ACHN (cell line): ENCODE measurements around the gene PDP2.

Experiments
- DNase-seq: peaks from one replicate; pipeline ENCODE4 v3.0.0-alpha.2; 2015
- in situ Hi-C: cut with HindIII; loops from 2 replicates; pipeline ENCODE4 v1.10.0; 2017; ENCODE audit warnings: low sequenced_read_pairs, low pct_ligation_motif_present, low pct_unique_long_range_greater_than_20kb

The PDP2 gene

GRCh38 chr16:66880288-66881013 lies at the start of gene PDP2:
PDP2 (plus strand) TSS chr16:66880515; CDS start chr16:66884285, 3,770 bp downstream.
- in situ Hi-C loops, result no loop called here
- DNase-seq, result peak; percentile 98

GRCh38 chr16:66832190-66832589 lies 48.1 kb upstream of the PDP2 start:
- DNase-seq, result no peak
- in situ Hi-C loops, result no loop called here

- in situ Hi-C loops, result no loop called here
- no peak for DNase-seq
These were observed 47.5 kb upstream of the PDP2 start for GRCh38 chr16:66832661-66833305.

- DNase-seq, result no peak
- in situ Hi-C loops, result no loop called here
These were observed 45.6 kb upstream of the PDP2 start for GRCh38 chr16:66834746-66835145.

- in situ Hi-C loops, result no loop called here
- no peak for DNase-seq
These were observed 39.4 kb upstream of the PDP2 start for GRCh38 chr16:66840883-66841282.

GRCh38 chr16:66841366-66841765 lies 38.9 kb upstream of the PDP2 start:
- in situ Hi-C loops, result no loop called here
- DNase-seq, result no peak

GRCh38 chr16:66842765-66843164 lies 37.5 kb upstream of the PDP2 start:
- in situ Hi-C loops, result no loop called here
- DNase-seq, result no peak

- in situ Hi-C loops, result no loop called here
- no peak for DNase-seq
These were observed 37.1 kb upstream of the PDP2 start for GRCh38 chr16:66843191-66843590.

- DNase-seq, result no peak
- in situ Hi-C loops, result no loop called here
These were observed 36.3 kb upstream of the PDP2 start for GRCh38 chr16:66844009-66844341.

GRCh38 chr16:66844342-66845079 lies 35.8 kb upstream of the PDP2 start, which contains the start of gene CA7:
CA7 (plus strand) TSS chr16:66844414; CDS start chr16:66844488, 74 bp downstream.
- in situ Hi-C loops, result no loop called here
- DNase-seq, result no peak

- in situ Hi-C loops, result no loop called here
- DNase-seq, result no peak
These were observed 35.3 kb upstream of the PDP2 start for GRCh38 chr16:66845080-66845410.

- in situ Hi-C loops, result no loop called here
- peak; percentile 25 for DNase-seq
These were observed 34.5 kb upstream of the PDP2 start for GRCh38 chr16:66845791-66846221.

- no peak for DNase-seq
- in situ Hi-C loops, result no loop called here
These were observed 34.0 kb upstream of the PDP2 start for GRCh38 chr16:66846266-66846665.

GRCh38 chr16:66846831-66847230 lies 33.5 kb upstream of the PDP2 start:
- in situ Hi-C loops, result no loop called here
- DNase-seq, result no peak

GRCh38 chr16:66847533-66848067 lies 32.7 kb upstream of the PDP2 start:
- DNase-seq, result no peak

GRCh38 chr16:66848172-66848571 lies 32.1 kb upstream of the PDP2 start:
- in situ Hi-C loops, result no loop called here
- no peak for DNase-seq

More at GRCh38 chr16:66847533-66848067, 32.7 kb upstream of the PDP2 start:
- in situ Hi-C loops, result no loop called here

- no peak for DNase-seq
- in situ Hi-C loops, result no loop called here
These were observed 31.3 kb upstream of the PDP2 start for GRCh38 chr16:66849021-66849420.

GRCh38 chr16:66849549-66849948 lies 30.8 kb upstream of the PDP2 start:
- DNase-seq, result no peak
- in situ Hi-C loops, result no loop called here

GRCh38 chr16:66850115-66850815 lies 30.1 kb upstream of the PDP2 start:
- DNase-seq, result no peak
- in situ Hi-C loops, result no loop called here
